ENCODE results near the gene TTLL10.
"Not testable (repeated sequence)": the region's sequence is repeated elsewhere in the genome, so short reads cannot be mapped to it uniquely, and the experiment has no call there.

TTLL10 gene

DNA sequence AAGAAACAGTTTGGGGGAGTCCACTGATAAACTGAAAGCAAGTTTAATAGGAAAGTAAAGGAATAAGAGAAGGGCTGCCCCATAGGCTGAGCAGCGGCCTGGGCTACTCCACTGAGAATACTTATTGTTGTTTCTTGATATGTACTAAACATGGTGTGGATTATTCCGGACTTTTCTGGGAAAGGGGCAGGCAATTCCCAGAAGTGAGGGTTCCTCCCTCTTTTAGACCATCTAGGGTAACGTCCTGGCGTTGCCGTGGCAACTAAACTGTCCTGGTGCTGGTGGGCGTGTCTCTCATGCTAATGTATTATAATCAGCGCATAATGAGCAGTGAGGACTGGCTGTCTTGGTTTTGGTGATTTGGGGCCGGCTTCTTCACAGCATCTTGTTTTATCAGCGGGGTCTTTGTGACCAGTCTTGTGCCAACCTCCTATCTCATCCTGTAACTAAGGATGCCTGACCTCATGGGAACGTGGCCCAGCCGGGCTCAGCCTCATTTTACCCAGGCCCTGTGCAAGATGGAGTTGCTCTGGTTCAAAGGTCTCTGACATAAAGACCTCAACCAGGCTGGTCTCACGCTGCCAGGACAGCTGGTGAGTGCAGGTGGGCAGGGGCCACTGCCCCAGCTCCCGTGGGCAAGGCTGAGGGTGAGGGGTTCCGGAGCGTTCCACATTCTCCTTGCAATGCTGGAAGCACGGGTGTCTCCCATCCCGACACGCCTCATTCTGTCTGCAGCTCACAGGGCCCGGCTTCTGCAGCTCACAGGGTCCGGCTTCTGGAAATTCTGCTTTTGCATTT lies 38.1 kb upstream of the TTLL10 start:
- ATAC-seq: no peak
- H3K36me3 Mint-ChIP-seq: no peaks in the 10 kb centered on the region
- peak overlapping the region; percentile 80 for H3K27ac Mint-ChIP-seq
- no peaks in the 10 kb centered on the region for H3K27me3 Mint-ChIP-seq
- no peaks in the 10 kb centered on the region for H3K9me3 Mint-ChIP-seq
- no peak overlapping the region for H3K4me3 Mint-ChIP-seq
- H3K4me1 Mint-ChIP-seq: peaks cover 39% of the 10 kb centered on the region

DNA sequence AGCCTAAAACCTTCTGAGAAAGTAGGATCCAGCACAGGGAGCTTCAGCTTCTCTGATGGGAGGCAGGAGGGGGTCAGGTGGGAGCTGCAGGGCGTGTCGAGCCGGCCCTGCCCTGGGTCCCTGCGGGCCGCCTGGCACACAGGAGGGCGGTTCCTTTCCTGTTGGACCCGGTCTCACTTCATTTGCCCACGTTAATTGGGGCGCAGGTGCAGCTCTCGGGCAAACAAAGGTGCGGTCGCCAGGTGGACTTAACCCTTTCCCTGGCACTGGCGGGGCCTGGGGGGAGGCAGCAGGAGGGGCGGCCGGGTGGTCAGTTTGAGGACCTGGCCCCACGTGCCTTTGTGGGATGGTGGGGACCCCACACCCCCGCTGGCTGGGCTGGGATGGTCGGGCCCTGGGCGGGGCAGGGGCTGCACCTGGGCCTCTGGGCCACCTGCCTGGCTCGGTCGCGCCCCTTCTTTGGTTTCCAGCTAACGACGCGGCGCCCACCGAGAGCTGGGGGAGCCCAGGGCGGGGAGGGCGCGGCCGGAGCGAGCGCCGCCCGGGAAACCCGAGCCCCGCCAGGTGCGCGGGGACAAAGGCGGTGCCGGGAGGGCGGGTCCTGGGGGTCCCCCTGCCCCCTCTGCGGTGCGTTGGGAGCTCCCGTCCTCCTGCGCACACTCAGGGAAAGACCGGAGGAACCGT lies 37.0 kb upstream of the TTLL10 start:
- H3K36me3 Mint-ChIP-seq: no peaks in the 10 kb centered on the region
- H3K9me3 Mint-ChIP-seq: no peaks in the 10 kb centered on the region
- H3K4me1 Mint-ChIP-seq: peaks cover 35% of the 10 kb centered on the region
- peak; percentile 80 for ATAC-seq
- H3K27me3 Mint-ChIP-seq: no peaks in the 10 kb centered on the region
- peak overlapping the region; percentile 80 for H3K27ac Mint-ChIP-seq
- H3K4me3 Mint-ChIP-seq: peak overlapping the region; percentile 72

GRCh38 chr1:1137256-1138045 lies 36.2 kb upstream of the TTLL10 start:
- H3K9me3 Mint-ChIP-seq: no peaks in the 10 kb centered on the region

DNA sequence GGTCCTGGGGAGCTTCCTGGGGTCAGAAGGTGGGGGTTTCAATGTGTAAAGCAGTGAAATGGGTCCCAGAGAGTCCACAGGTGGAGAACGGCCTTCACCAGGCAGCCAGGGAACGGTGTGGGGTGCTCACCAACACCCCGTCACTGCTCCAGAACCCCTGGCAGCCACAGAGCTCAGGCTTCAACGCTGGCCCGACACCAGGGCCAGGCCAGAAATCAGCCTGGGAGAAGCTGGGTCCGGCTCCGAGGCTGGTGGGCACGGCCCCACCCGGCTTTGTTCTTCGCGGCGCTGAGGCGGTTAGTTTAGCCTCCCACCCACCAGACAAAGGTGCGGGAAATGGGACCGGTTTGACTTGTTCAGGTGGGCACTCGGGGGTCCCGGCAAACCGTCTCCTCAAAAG lies 33.0 kb upstream of the TTLL10 start:
- H3K4me1 Mint-ChIP-seq: peaks cover 70% of the 10 kb centered on the region
- no peaks in the 10 kb centered on the region for H3K36me3 Mint-ChIP-seq
- H3K27me3 Mint-ChIP-seq: no peaks in the 10 kb centered on the region
- no peak for ATAC-seq
- H3K9me3 Mint-ChIP-seq: no peaks in the 10 kb centered on the region
- no peak overlapping the region for H3K27ac Mint-ChIP-seq
- no peak overlapping the region for H3K4me3 Mint-ChIP-seq

More at GRCh38 chr1:1137256-1138045, 36.2 kb upstream of the TTLL10 start:
- H3K27ac Mint-ChIP-seq: peak overlapping the region; percentile 80
- H3K27me3 Mint-ChIP-seq: no peaks in the 10 kb centered on the region
- peaks cover 43% of the 10 kb centered on the region for H3K4me1 Mint-ChIP-seq
- H3K4me3 Mint-ChIP-seq: peak overlapping the region; percentile 73
- H3K36me3 Mint-ChIP-seq: no peaks in the 10 kb centered on the region
- ATAC-seq: peak; percentile 77

- ATAC-seq: no peak
- H3K9me3 Mint-ChIP-seq: no peaks in the 10 kb centered on the region
- H3K27ac Mint-ChIP-seq: peak overlapping the region; percentile 83
- H3K4me3 Mint-ChIP-seq: no peak overlapping the region
- H3K36me3 Mint-ChIP-seq: no peaks in the 10 kb centered on the region
- H3K4me1 Mint-ChIP-seq: peaks cover 70% of the 10 kb centered on the region
- no peaks in the 10 kb centered on the region for H3K27me3 Mint-ChIP-seq
Measured at GRCh38 chr1:1141244-1141910, 32.3 kb upstream of the TTLL10 start.

GRCh38 chr1:1141911-1142250 lies 31.8 kb upstream of the TTLL10 start:
- no peaks in the 10 kb centered on the region for H3K36me3 Mint-ChIP-seq

DNA sequence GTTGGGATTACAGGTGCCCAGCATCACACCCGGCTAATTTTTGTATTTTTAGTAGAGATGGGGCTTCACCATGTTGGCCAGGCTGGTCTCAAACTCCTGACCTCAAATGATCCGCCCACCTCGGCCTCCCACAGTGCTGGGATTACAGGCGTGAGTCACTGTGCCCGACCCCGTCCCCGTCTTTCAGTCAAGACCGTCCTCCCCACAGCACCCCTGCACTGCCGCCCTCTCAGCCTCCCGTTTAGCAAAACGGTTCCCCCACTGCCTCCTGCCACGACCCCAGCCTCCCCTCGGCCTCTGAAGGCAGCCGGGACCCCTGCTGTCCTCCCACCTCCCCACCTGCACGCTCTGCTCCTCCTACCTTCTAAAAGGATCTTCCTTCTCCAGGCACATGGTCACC lies 31.3 kb upstream of the TTLL10 start:
- Mint-ChIP-seq H3K27ac (peak overlapping the region; percentile 83), H3K4me1 (peaks cover 69% of the 10 kb centered on the region)
- H3K36me3 Mint-ChIP-seq, ATAC-seq, H3K9me3 Mint-ChIP-seq, H3K27me3 Mint-ChIP-seq, H3K4me3 Mint-ChIP-seq: not testable (repeated sequence)

More at GRCh38 chr1:1141911-1142250, 31.8 kb upstream of the TTLL10 start:
- H3K4me1 Mint-ChIP-seq: peaks cover 72% of the 10 kb centered on the region
- peak overlapping the region; percentile 83 for H3K27ac Mint-ChIP-seq
- no peaks in the 10 kb centered on the region for H3K9me3 Mint-ChIP-seq
- H3K27me3 Mint-ChIP-seq: no peaks in the 10 kb centered on the region
- no peak overlapping the region for H3K4me3 Mint-ChIP-seq
- no peak for ATAC-seq

GRCh38 chr1:1142844-1143243 lies 30.8 kb upstream of the TTLL10 start:
- ATAC-seq: no peak
- no peak overlapping the region for H3K4me3 Mint-ChIP-seq
- H3K27me3 Mint-ChIP-seq: no peaks in the 10 kb centered on the region
- H3K4me1 Mint-ChIP-seq: peaks cover 64% of the 10 kb centered on the region
- H3K9me3 Mint-ChIP-seq: no peaks in the 10 kb centered on the region
- H3K27ac Mint-ChIP-seq: peak overlapping the region; percentile 83
- H3K36me3 Mint-ChIP-seq: no peaks in the 10 kb centered on the region

GRCh38 chr1:1143636-1144035 lies 30.0 kb upstream of the TTLL10 start:
- H3K27ac Mint-ChIP-seq: peak overlapping the region; percentile 83
- H3K4me1 Mint-ChIP-seq: peaks cover 63% of the 10 kb centered on the region
- ATAC-seq: no peak
- H3K4me3 Mint-ChIP-seq: peak overlapping the region; percentile 35
- no peaks in the 10 kb centered on the region for H3K9me3 Mint-ChIP-seq
- no peaks in the 10 kb centered on the region for H3K27me3 Mint-ChIP-seq
- no peaks in the 10 kb centered on the region for H3K36me3 Mint-ChIP-seq

DNA sequence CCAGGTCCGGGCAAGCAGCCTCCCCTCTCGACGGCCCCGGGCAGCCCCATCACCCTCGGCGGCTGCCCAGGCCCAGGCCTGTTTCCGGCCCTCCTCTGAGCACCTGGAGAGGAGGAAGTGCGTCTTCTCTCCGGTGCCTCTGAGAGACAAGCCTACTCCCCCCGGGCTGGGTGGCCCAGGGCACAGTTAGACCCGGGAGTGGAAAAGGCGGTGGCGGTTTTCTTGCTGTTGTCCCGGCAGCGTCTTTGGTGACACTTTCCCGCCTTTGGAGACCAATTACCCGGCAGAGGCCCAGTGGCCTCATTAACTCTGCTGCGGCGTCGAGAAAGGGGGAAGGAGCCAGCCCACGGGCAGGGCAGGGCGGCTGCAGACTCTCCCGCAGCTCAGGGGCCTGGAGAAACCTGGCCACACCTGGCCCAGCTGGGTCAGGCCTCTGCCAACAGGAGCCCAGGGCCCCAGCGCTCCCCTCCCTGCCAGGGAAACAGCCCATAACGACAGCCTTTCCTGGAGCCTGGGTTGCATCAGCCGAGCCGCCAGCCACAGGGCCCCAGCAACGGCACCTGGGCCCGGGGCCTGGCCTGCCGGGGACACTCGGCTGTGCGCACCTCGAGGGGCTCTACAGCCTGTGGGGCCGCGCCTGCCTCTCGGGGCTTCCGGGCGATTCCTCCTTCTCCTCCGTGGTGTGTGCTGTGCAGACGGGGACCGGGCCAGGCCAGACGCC lies 29.4 kb upstream of the TTLL10 start:
- peak; percentile 89 for ATAC-seq
- no peaks in the 10 kb centered on the region for H3K9me3 Mint-ChIP-seq
- H3K27ac Mint-ChIP-seq: peak overlapping the region; percentile 83
- H3K4me3 Mint-ChIP-seq: peak overlapping the region; percentile 35
- no peaks in the 10 kb centered on the region for H3K36me3 Mint-ChIP-seq
- no peaks in the 10 kb centered on the region for H3K27me3 Mint-ChIP-seq
- peaks cover 65% of the 10 kb centered on the region for H3K4me1 Mint-ChIP-seq

- Mint-ChIP-seq H3K4me3 (peak overlapping the region; percentile 16), H3K27ac (peak overlapping the region; percentile 83), H3K36me3 (no peaks in the 10 kb centered on the region), H3K9me3 (no peaks in the 10 kb centered on the region), H3K4me1 (peaks cover 72% of the 10 kb centered on the region), H3K27me3 (no peaks in the 10 kb centered on the region)
- ATAC-seq: no peak
Measured at GRCh38 chr1:1144843-1145546, 28.7 kb upstream of the TTLL10 start.

GRCh38 chr1:1145547-1145914 lies 28.1 kb upstream of the TTLL10 start:
- Mint-ChIP-seq H3K4me3 (peak overlapping the region; percentile 16), H3K9me3 (no peaks in the 10 kb centered on the region), H3K27ac (peak overlapping the region; percentile 83), H3K4me1 (peaks cover 72% of the 10 kb centered on the region), H3K27me3 (no peaks in the 10 kb centered on the region), H3K36me3 (no peaks in the 10 kb centered on the region)
- ATAC-seq: no peak

- H3K27ac Mint-ChIP-seq: peak overlapping the region; percentile 56
- no peak for ATAC-seq
- H3K4me3 Mint-ChIP-seq: no peak overlapping the region
- no peaks in the 10 kb centered on the region for H3K27me3 Mint-ChIP-seq
- H3K36me3 Mint-ChIP-seq: no peaks in the 10 kb centered on the region
- H3K9me3 Mint-ChIP-seq: no peaks in the 10 kb centered on the region
- peaks cover 72% of the 10 kb centered on the region for H3K4me1 Mint-ChIP-seq
Measured at GRCh38 chr1:1146026-1146425, 27.7 kb upstream of the TTLL10 start.

GRCh38 chr1:1146596-1146995 lies 27.1 kb upstream of the TTLL10 start:
- no peak overlapping the region for H3K4me3 Mint-ChIP-seq

More at GRCh38 chr1:1146596-1146995, 27.1 kb upstream of the TTLL10 start:
- Mint-ChIP-seq H3K36me3 (no peaks in the 10 kb centered on the region), H3K27ac (peak overlapping the region; percentile 56), H3K9me3 (no peaks in the 10 kb centered on the region), H3K27me3 (no peaks in the 10 kb centered on the region), H3K4me1 (peaks cover 69% of the 10 kb centered on the region)
- no peak for ATAC-seq
